GM15510 (cell line): Measurements from ENCODE around the gene FSTL3.

Experiments used
- POLR2A ChIP-seq: IDR thresholded peaks from 3 replicates; pipeline ENCODE4 v1.6.1; 2011; ENCODE audit warnings: borderline replicate concordance; ENCODE audit not compliant: insufficient read length; ENCODE audit errors: extremely low read depth

The FSTL3 gene

DNA sequence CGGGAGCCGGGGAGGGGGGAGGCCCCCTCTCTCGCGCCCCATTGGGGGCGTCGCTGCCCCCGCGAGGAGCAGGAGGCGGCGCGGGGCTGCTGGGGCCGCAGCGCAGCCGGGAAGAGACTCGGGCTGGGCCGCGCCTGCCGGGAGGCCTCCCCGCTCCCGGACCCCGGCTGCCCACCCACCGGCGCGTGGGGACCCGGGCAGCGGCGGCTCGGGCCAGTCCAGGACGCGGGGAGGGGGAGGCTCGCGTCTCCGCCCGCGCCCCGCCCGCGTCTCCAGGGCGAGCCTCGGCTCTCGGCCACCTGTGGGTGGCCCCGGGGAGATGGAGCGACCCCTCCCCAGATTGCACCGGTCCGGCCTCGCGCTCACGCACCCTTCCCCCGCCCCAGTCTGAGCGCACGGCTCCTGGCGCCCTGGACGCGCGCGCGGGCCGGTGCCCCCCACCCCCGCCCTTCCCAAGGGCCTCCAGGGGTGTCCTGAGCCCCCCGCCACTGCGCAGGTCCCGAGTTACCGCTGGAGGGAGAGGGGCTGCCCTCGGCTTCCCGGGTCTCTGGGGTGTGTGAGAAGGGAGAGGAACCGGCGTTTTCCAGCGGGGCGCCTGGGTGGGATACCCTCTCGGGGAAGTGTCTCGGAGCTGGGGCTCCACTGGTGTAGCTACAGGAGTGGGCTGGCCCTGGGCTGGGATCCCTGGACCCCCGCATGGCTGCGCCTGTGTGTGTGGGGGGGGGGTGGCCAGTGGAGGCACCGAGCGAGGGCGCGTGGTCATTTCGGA lies 33.2 kb downstream of the FSTL3 start:
- TF ChIP-seq POLR2A = no peak

DNA sequence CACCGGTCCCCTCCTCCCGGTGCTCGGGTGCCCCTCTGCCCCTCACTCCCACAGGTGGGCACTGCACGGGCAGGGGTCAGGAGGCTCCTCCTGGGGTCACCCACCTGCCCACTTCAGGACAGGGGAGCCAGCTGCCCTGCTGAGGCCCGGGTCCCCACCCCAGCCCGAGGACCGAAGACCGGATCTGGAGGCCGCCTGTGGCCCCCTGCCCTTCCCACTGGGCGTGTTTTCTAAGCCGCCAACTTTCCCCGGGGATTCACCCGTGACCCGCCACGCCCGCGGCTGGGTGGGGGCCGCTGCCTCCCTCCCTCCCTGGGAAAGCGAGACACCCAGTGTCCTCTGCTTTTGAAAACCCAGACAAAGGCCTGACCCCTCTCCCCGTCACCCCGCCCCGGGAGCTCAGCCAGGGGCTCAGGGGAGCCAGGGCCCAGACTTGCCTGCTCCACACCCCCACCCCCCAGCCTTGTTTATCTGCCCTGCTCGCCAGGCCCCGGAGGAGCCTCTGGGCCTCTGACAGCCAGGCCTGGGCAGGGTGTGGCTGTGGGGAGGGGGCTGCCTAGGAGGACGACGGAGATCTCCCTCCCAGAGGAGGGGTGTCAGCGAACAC lies 33.9 kb downstream of the FSTL3 start:
- no peak for TF ChIP-seq POLR2A

- no peak for TF ChIP-seq POLR2A
Measured at GRCh38 chr19:710767-711166, 34.6 kb downstream of the FSTL3 start.

DNA sequence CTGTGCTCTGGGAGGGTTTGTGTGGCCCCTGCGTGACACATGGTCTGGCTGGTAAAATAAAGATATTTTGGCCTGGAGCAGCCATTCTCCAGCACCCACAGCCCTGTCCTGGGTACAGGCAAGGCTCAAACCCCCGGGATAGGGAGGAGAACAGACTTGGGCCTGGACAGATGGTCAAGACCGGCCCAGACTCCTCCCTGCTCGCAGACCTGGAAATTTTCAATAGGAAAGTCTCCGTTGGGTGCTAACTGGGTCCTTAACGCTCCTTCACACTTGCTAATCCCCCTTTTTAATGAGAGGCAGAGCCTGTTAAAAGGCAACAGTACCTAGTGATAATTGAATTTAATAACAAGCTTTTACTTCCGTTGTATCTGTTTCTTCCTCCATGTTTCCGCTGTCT lies 35.1 kb downstream of the FSTL3 start:
- no peak for TF ChIP-seq POLR2A

DNA sequence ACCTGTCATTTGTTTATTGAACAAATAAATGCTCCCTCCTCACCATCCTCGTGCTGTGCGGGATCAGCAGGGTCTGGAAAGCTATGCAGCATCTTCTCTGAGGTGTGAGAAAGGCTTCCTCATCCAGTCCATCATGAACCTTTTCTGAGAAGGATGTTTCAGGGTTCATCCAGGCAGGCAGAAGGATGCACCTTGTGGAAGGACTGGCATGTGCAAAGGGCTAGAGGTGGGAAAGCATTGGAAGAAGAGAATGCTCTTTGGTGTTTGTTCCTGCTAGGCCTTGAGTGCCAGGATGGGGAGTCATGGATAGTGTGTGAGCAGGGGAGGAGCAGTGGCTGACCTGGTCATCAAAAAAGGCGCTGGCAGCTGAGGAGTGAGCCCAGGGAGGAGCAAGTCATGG lies 39.2 kb downstream of the FSTL3 start:
- no peak for TF ChIP-seq POLR2A

GRCh38 chr19:718251-718951 lies 42.2 kb downstream of the FSTL3 start:
- no peak for TF ChIP-seq POLR2A

DNA sequence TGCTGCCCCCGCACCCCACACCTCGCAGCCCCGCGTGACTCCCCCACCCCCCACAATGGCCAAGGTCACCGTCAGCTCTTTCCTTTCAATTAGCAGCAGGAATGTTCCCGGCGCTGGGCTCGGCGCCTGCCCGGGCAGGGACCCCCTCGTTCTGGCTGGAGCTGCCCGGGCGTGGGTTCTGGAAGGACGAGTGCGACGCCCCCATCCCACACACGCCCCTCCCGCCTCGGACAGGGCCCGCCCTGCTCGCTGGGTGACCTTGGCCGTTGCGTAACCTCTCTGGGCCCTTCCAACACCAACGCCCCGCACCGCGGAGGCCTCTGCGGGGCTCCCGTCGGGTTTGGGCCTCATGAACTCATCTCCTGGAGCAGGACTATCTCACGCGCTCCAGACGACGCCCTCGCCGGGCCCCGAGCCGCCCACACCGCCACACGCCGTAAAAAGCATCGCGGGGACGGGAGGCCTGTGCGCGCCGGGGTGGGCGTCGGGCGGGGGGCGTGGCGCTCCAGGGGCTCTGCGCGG lies 42.9 kb downstream of the FSTL3 start:
- TF ChIP-seq POLR2A = no peak

DNA sequence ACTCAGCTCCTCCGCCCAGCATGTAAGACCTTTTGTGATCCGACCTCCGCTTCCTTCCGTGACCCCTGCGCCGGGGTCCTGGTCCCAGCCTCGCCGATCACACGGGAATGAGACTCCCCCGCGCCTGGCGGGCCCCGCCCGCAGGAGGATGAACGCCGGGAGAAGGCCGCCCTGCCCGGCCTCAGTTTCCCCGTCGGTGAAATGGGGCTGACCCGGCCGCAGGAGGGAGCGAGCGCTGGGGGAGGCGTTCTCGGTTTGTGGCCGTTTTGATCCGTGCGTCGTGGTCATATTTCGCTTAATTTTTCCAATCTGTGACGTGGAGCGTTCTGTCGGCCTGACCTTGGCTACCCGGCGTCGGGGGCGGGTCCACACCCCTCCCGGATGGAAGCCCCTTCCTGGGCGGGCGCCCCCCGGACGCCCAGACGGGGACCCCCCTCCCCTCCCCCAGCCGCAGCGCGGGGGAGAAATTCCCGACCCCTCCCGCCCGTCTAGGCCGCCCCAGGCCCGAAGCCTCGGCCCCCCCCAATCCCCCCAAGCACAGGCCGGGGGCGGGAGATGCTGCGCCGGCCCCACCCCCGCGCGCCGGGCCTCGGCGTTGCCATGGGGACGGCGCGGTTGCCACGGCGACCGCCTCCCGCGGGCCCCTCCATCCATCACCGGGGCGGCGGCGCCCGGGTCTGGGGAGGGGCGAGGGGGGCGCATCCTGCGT lies 43.6 kb downstream of the FSTL3 start:
- TF ChIP-seq POLR2A = no peak

DNA sequence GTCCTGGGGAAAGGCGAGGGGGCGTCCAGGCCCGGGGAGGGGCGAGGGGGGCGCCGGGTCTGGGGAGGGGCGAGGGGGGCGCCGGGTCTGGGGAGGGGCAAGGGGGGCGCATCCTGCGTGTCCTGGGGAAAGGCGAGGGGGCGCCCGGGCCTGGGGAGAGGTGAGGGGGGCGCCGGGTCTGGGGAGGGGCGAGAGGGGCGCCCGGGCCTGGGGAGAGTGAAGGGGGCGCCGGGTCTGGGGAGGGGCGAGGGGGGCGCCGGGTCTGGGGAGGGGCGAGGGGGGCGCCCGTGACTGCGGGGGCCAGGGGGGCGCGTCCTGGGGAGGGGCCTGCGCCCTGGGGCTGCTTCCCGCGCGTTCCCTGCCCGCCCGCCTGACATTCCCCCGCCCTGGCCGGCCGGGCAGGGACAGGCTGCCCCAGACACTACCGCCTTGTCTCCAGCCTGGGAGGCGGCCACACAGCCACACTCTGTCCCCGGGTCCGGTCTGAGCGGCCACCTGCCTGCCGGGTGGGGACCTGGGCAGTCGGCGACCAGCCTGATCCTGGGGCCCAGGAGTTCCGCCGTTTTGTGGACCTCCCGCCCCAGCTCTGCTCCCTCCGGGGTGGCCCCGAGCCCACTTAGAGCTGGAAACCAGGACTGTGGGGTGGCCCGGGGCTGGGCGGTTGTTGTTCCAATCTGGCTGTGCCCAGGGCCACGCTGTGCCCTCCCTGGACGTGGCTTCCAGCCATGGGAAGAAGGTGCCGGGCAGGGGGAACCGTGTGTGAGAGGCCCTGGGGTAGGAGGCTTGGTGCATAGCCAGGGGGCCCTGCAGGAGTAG lies 44.4 kb downstream of the FSTL3 start:
- no peak for TF ChIP-seq POLR2A

GRCh38 chr19:722553-723101 lies 46.4 kb downstream of the FSTL3 start:
- no peak for TF ChIP-seq POLR2A

DNA sequence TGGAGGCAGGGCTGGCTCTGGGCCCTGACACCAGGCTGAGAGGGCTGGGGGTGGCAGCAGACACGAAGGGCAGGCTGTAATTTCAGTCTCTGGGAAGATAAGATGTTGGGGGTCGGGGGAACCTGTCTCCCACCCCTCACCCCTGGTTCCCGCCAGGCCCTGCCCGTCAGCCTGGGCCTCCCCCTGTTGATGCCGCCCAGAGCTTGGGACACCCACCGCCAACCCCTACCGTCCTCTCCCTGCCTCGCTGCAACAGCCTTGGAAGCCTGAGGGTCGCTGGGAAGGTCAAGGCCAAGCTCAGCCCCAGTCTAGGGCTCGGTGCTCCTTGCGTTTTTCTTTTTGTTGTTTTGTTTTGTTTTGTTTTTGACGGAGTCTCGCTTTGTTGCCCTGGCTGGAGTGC lies 47.1 kb downstream of the FSTL3 start:
- TF ChIP-seq POLR2A = no peak

GRCh38 chr19:723714-724113 lies 47.5 kb downstream of the FSTL3 start:
- TF ChIP-seq POLR2A = no peak

GRCh38 chr19:725461-726089 lies 49.4 kb downstream of the FSTL3 start:
- TF ChIP-seq POLR2A = no peak
